ENCODE results near the gene P2RY2.

Gene P2RY2

GRCh38 chr11:73218106-73218829, at the start of gene P2RY2:
Gene P2RY2, plus strand, starts transcription at chr11:73218281. Its CDS starts 15,879 bp downstream, at chr11:73234160.
- FAIRE-seq = no peak

- no peak for FAIRE-seq
These were observed 49.0 kb upstream of the P2RY2 start for GRCh38 chr11:73168925-73169579.

- FAIRE-seq = no peak
These were observed 47.9 kb upstream of the P2RY2 start for GRCh38 chr11:73170140-73170539.

GRCh38 chr11:73171436-73172161, 46.5 kb upstream of the P2RY2 start:
- FAIRE-seq = no peak

GRCh38 chr11:73172992-73173656, 45.0 kb upstream of the P2RY2 start:
- FAIRE-seq = no peak

- no peak for FAIRE-seq
These were observed 44.2 kb upstream of the P2RY2 start for GRCh38 chr11:73173755-73174494.

GRCh38 chr11:73174495-73174791, 43.6 kb upstream of the P2RY2 start:
- FAIRE-seq = no peak

GRCh38 chr11:73175551-73176144, 42.4 kb upstream of the P2RY2 start:
- no peak for FAIRE-seq

GRCh38 chr11:73176145-73176873, 41.8 kb upstream of the P2RY2 start:
- FAIRE-seq = no peak

GRCh38 chr11:73176874-73177155, 41.3 kb upstream of the P2RY2 start:
- FAIRE-seq = no peak

GRCh38 chr11:73177380-73177777, 40.7 kb upstream of the P2RY2 start:
- FAIRE-seq = no peak

- FAIRE-seq = no peak
These were observed 40.1 kb upstream of the P2RY2 start for GRCh38 chr11:73177778-73178539.

- no peak for FAIRE-seq
These were observed 39.4 kb upstream of the P2RY2 start for GRCh38 chr11:73178681-73179080.

GRCh38 chr11:73182824-73183321, 35.2 kb upstream of the P2RY2 start:
- FAIRE-seq = no peak

- no peak for FAIRE-seq
These were observed 33.0 kb upstream of the P2RY2 start for GRCh38 chr11:73184953-73185671.

GRCh38 chr11:73185680-73186293, 32.3 kb upstream of the P2RY2 start:
- no peak for FAIRE-seq

- FAIRE-seq = no peak
These were observed 31.7 kb upstream of the P2RY2 start for GRCh38 chr11:73186294-73186850.

- no peak for FAIRE-seq
These were observed 31.2 kb upstream of the P2RY2 start for GRCh38 chr11:73186886-73187285.

GRCh38 chr11:73187854-73188253, 30.2 kb upstream of the P2RY2 start:
- FAIRE-seq = no peak

Data from A204.1 (cell line).